ENCODE data around the gene PLEKHG3. TPM values are rescaled to one million over a fixed set of nuclear protein-coding genes. Genes with fewer than 3 reads are reported as not detected.
A peak's percentile ranks its signal among the peaks of the same experiment; 100 is the strongest.

The PLEKHG3 gene
- total RNA-seq, 2 donors from 2014 or later, result 54.6 to 58.1 TPM

GRCh38 chr14:64721899-64722298 lies 17.7 kb downstream of the PLEKHG3 start:
- no peak for DNase-seq (ENCODE audit: low spot score)
- intact Hi-C loops (cut with DNase I), result no loop called here

DNA sequence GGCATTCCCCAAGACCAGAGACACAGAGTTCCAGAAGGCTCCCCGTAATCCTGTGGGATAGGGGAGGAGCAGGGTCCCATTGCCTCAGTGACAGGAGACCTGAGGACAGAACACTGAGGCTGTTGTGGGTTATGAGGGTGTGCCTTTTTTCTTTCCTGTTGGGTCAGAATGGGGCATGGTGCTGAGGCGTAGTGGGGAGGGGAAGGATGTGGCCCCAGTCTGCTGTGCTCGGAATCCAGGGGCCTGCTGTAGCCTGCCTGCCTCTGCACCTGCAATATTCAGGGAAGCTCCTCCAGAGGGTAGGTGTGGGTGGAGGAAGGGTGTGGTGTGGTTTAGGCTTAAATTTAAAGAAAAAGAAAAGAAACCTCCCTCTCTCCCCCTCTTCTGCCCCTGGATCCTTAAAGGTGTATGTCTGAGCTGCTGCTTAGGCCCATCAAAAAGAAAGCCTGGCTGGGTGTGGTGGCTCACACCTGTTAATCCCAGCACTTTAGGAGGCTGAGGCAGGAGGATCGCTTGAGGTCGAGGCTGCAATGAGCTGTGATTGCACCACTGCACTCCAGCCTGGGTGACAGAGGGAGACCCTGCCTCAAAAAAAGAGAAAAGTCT lies 18.7 kb downstream of the PLEKHG3 start:
- intact Hi-C loops (cut with DNase I), result no loop called here
- DNase-seq (ENCODE audit: low spot score), result no peak

DNA sequence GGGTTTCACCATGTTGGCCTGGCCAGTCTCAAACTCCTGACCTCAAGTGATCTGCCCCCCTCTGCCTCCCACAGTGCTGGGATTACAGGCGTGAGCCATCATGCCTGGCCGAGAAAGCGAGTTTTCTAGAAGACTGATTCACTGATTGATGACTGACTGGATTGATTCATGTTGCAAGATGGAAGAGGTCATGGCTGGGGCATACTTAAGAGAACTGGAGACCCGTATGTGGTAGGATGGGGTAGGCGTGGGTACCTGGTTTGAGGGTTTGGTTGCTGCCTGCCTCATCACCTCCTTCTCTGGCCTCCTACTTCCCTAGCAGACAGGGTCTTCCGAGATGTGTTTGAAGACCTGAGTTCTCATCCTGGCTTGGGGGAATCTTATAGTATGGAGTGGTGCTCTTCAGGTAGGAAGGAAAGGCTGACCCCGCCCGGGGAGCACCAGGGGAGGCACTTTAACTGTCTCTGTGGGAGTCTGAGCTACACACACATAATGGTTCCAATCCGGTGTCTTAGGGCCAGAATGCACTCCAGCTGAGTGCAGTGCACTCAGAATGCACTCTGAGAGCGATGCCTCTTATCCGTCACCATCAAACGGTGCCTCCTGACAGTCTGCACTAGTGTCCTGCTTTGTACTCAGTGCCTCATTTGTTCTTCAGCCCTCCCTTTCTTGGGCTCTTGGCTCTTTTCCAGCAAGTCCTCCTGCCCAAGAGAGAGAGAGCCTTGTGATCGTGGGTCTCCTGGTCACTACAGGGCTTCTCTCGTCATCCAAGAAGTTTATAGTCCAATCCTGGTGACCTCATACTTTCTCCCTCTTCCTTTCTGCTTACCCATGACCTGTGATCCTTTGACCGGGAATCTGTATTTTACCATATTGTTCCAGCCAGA lies 19.7 kb downstream of the PLEKHG3 start:
- intact Hi-C loops (cut with DNase I), result no loop called here
- peak; percentile 42 for DNase-seq (ENCODE audit: low spot score)

DNA sequence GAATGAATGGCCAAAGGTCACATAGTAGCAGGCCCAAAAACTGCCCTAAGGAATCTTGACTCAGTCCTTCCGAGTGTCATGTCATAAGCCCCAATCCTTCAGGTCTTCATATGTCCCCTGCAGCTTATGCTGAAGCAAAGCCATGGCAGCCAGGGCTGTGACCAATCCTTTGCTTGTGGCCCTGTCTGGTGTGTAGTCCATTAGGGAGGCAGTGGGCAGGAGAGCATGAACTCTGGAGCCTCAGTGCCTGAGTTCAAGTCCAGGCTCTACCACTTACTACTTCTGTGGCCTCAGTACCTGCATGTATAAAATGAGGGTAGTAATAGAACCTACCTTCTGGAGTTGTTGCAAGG lies 20.3 kb downstream of the PLEKHG3 start:
- DNase-seq (ENCODE audit: low spot score), result peak; percentile 48

GRCh38 chr14:64725261-64725815 lies 21.1 kb downstream of the PLEKHG3 start:
- DNase-seq (ENCODE audit: low spot score), result peak; percentile 68
- intact Hi-C loops (cut with DNase I), result loop anchor here in 1 of 2 donors (5.0 kb wide), 1 partner anchor 37 kb away; no protein-coding TSS in a partner anchor

More for the DNA sequence above, 20.3 kb downstream of the PLEKHG3 start:
- intact Hi-C loops (cut with DNase I), result no loop called here

- DNase-seq (ENCODE audit: low spot score), result peak; percentile 57
- intact Hi-C loops (cut with DNase I), result loop anchor here in 1 of 2 donors (5.0 kb wide), 1 partner anchor 36 kb away; no protein-coding TSS in a partner anchor
These were observed 21.8 kb downstream of the PLEKHG3 start for GRCh38 chr14:64725879-64726584.

- intact Hi-C loops (cut with DNase I), result loop anchor here in 1 of 2 donors (5.0 kb wide), 1 partner anchor 36 kb away; no protein-coding TSS in a partner anchor
- no peak for DNase-seq (ENCODE audit: low spot score)
These were observed 22.3 kb downstream of the PLEKHG3 start for GRCh38 chr14:64726585-64726890.

GRCh38 chr14:64727551-64728071 lies 23.4 kb downstream of the PLEKHG3 start:
- intact Hi-C loops (cut with DNase I), result loop anchor here in 1 of 2 donors (5.0 kb wide), 1 partner anchor 35 kb away; no protein-coding TSS in a partner anchor
- DNase-seq (ENCODE audit: low spot score), result peak; percentile 80

GRCh38 chr14:64728106-64728505 lies 23.9 kb downstream of the PLEKHG3 start:
- DNase-seq (ENCODE audit: low spot score), result no peak
- intact Hi-C loops (cut with DNase I), result loop anchor here in 1 of 2 donors (5.0 kb wide), 1 partner anchor 34 kb away; no protein-coding TSS in a partner anchor

- intact Hi-C loops (cut with DNase I), result loop anchor here in 1 of 2 donors (5.0 kb wide), 1 partner anchor 33 kb away; no protein-coding TSS in a partner anchor
- peak; percentile 52 for DNase-seq (ENCODE audit: low spot score)
These were observed 24.6 kb downstream of the PLEKHG3 start for GRCh38 chr14:64728856-64729255.

- DNase-seq (ENCODE audit: low spot score), result peak; percentile 75
- intact Hi-C loops (cut with DNase I), result loop anchor here in 1 of 2 donors (5.0 kb wide), 1 partner anchor 33 kb away; no protein-coding TSS in a partner anchor
These were observed 25.3 kb downstream of the PLEKHG3 start for GRCh38 chr14:64729386-64730060.

GRCh38 chr14:64730061-64730440 lies 25.8 kb downstream of the PLEKHG3 start:
- peak; percentile 56 for DNase-seq (ENCODE audit: low spot score)
- intact Hi-C loops (cut with DNase I), result no loop called here

- intact Hi-C loops (cut with DNase I), result no loop called here
- DNase-seq (ENCODE audit: low spot score), result peak; percentile 52
These were observed 26.5 kb downstream of the PLEKHG3 start for GRCh38 chr14:64730681-64731080.

DNA sequence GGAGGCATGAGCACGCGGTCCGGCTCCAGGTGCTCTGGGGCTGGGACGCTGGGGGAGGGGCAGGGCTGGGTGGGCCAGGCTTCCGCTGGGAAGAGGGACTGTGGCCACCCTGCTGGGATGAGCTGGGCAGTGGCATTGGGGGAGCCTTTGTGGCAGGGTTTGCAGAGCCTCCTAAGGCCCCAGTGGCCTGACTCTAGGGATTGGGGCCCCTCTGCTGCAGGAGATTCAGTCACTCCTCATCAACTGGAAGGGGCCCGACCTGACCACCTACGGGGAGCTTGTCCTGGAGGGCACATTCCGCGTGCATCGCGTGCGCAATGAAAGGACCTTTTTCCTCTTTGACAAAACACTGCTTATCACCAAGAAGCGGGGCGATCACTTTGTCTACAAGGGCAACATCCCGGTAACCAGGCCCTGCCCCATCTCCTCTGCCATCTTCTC lies 26.9 kb downstream of the PLEKHG3 start:
- DNase-seq (ENCODE audit: low spot score), result peak; percentile 59
- intact Hi-C loops (cut with DNase I), result no loop called here

- intact Hi-C loops (cut with DNase I), result no loop called here
- peak; percentile 31 for DNase-seq (ENCODE audit: low spot score)
These were observed 27.8 kb downstream of the PLEKHG3 start for GRCh38 chr14:64732066-64732465.

GRCh38 chr14:64732536-64733120 lies 28.4 kb downstream of the PLEKHG3 start:
- intact Hi-C loops (cut with DNase I), result no loop called here
- DNase-seq (ENCODE audit: low spot score), result peak; percentile 53

DNA sequence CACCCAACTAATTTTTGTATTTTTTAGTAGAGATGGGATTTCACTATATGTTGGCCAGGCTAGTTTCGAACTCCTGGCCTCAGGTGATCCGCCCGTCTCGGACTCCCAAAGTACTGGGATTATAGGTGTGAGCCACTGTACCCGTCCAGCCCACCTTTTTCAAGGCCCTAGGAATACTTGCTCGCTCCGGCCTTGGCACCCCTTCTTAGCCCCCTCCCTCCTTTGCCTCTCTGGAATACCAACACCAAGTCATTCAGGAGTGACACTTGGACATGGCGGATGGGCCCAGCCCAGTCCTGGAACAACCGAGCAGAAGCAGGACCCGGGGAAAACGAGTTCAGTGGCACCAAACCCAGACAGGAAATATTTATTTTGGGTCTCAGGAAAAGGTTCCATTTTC lies 29.1 kb downstream of the PLEKHG3 start:
- intact Hi-C loops (cut with DNase I), result no loop called here
- DNase-seq (ENCODE audit: low spot score), result peak; percentile 55

GRCh38 chr14:64733899-64734298 lies 29.7 kb downstream of the PLEKHG3 start:
- intact Hi-C loops (cut with DNase I), result no loop called here
- peak; percentile 6 for DNase-seq (ENCODE audit: low spot score)

Measured in posterior vena cava (tissue), 2 donors.